ENCODE data around the gene KDELR3. TPM values are rescaled to one million over a fixed set of nuclear protein-coding genes. Genes with fewer than 3 reads are reported as not detected.

Gene KDELR3
- polyA plus RNA-seq, 3 donors: not detected

GRCh38 chr22:38435010-38435409 is 32.9 kb upstream of the KDELR3 start:
- no peak overlapping the region for H3K9ac ChIP-seq (ENCODE audit: insufficient read depth, low read length, poor library complexity, severe bottlenecking)
- TF ChIP-seq CTCF (IDR thresholded peaks at IDR 0.05): no peak
- intact Hi-C loops (cut with micrococcal nuclease): no loop called here
- no peaks in the 10 kb centered on the region for H3K79me2 ChIP-seq (ENCODE audit: insufficient read depth, low read length)
- no peak overlapping the region for H3K4me3 Mint-ChIP-seq
- no peaks in the 10 kb centered on the region for H3K4me1 Mint-ChIP-seq
- no peaks in the 10 kb centered on the region for H3K4me1 ChIP-seq (ENCODE audit: control insufficient read depth in 1 of 2, insufficient read depth in 2 of 2, low read length in 2 of 2)
- H3K9me3 Mint-ChIP-seq: peaks cover 0 to 2% (median 0%) of the 10 kb centered on the region in 7 donors
- DNase-seq: no peak
- no peak overlapping the region for H3K27ac Mint-ChIP-seq
- H2AFZ ChIP-seq (ENCODE audit: insufficient read depth, low read depth, low read length, poor library complexity, severe bottlenecking): no peak overlapping the region
- H3K9me3 ChIP-seq (replicated peaks in 1 of 2; ENCODE audit: control insufficient read depth in 1 of 2, insufficient read depth in 1 of 2, low read length in 2 of 2): no peaks in the 10 kb centered on the region
- H3K27ac ChIP-seq (ENCODE audit: low read depth in 1 of 2, low read length in 2 of 2): no peak overlapping the region
- H3K36me3 ChIP-seq (replicated peaks in 1 of 2; ENCODE audit: control insufficient read depth in 1 of 2, insufficient read depth in 2 of 2, low read length in 2 of 2): no peaks in the 10 kb centered on the region
- no peaks in the 10 kb centered on the region for H3K27me3 ChIP-seq (ENCODE audit: control insufficient read depth in 2 of 2, insufficient read depth in 2 of 2, low read length in 2 of 2)
- WGBS (ENCODE audit: insufficient coverage): 87% methylated on average over 4 of the region's 4 CpGs
- H3K4me3 ChIP-seq (replicated peaks in 1 of 3; ENCODE audit: low read depth in 2 of 3, low read length in 3 of 3): no peak overlapping the region
- H3K4me2 ChIP-seq (replicated peaks; ENCODE audit: extremely low read depth, low read length, poor library complexity, severe bottlenecking): no peak overlapping the region
- peaks cover 12 to 27% (median 17%) of the 10 kb centered on the region in 3 donors for H3K27me3 Mint-ChIP-seq (ENCODE audit: low read depth in 3 of 3)
- no peaks in the 10 kb centered on the region for H3K36me3 Mint-ChIP-seq
- no peaks in the 10 kb centered on the region for H4K20me1 ChIP-seq (ENCODE audit: insufficient read depth, low read length)

GRCh38 chr22:38435965-38436364 is 31.9 kb upstream of the KDELR3 start:
- Histone ChIP-seq H3K4me1 (ENCODE audit: control insufficient read depth in 1 of 2, insufficient read depth in 2 of 2, low read length in 2 of 2) (no peaks in the 10 kb centered on the region), H3K27me3 (ENCODE audit: control insufficient read depth in 2 of 2, insufficient read depth in 2 of 2, low read length in 2 of 2) (peaks cover 0 to 2% of the 10 kb centered on the region in 2 donors), H3K4me2 (replicated peaks; ENCODE audit: extremely low read depth, low read length, poor library complexity, severe bottlenecking) (no peak overlapping the region), H4K20me1 (ENCODE audit: insufficient read depth, low read length) (no peaks in the 10 kb centered on the region), H3K9me3 (replicated peaks in 1 of 2; ENCODE audit: control insufficient read depth in 1 of 2, insufficient read depth in 1 of 2, low read length in 2 of 2) (no peaks in the 10 kb centered on the region), H3K9ac (ENCODE audit: insufficient read depth, low read length, poor library complexity, severe bottlenecking) (no peak overlapping the region), H3K27ac (ENCODE audit: low read depth in 1 of 2, low read length in 2 of 2) (no peak overlapping the region), H3K79me2 (ENCODE audit: insufficient read depth, low read length) (no peaks in the 10 kb centered on the region), H3K4me3 (replicated peaks in 1 of 3; ENCODE audit: low read depth in 2 of 3, low read length in 3 of 3) (no peak overlapping the region), H2AFZ (ENCODE audit: insufficient read depth, low read depth, low read length, poor library complexity, severe bottlenecking) (no peak overlapping the region), H3K36me3 (replicated peaks in 1 of 2; ENCODE audit: control insufficient read depth in 1 of 2, insufficient read depth in 2 of 2, low read length in 2 of 2) (no peaks in the 10 kb centered on the region)
- Mint-ChIP-seq H3K9me3 (peaks cover 0 to 2% (median 0%) of the 10 kb centered on the region in 7 donors), H3K36me3 (no peaks in the 10 kb centered on the region), H3K4me3 (no peak overlapping the region), H3K4me1 (no peaks in the 10 kb centered on the region), H3K27me3 (ENCODE audit: low read depth in 3 of 3) (peaks cover 19 to 26% (median 25%) of the 10 kb centered on the region in 3 donors), H3K27ac (no peak overlapping the region)
- no peak for DNase-seq
- 79% methylated on average over 3 of the region's 4 CpGs for WGBS (ENCODE audit: insufficient coverage)
- intact Hi-C loops (cut with micrococcal nuclease): no loop called here
- no peak for TF ChIP-seq CTCF (IDR thresholded peaks at IDR 0.05)
